GM18508 (cell line): Measurements from ENCODE around the gene SMIM5.

Experiments used
- ATAC-seq: cut with Tn5 transposase; IDR thresholded peaks from one replicate; pipeline ENCODE4 v1.9.1; 2021; ENCODE audit warnings: moderate number of reproducible peaks; ENCODE audit not compliant: insufficient read depth, unreplicated experiment

The SMIM5 gene

GRCh38 chr17:75662511-75662910, 29.3 kb downstream of the SMIM5 start:
- no peak for ATAC-seq

- ATAC-seq: peak; percentile 60
These were observed 30.9 kb downstream of the SMIM5 start for GRCh38 chr17:75664099-75664549.

- ATAC-seq: no peak
These were observed 32.7 kb downstream of the SMIM5 start for GRCh38 chr17:75665981-75666380.

- no peak for ATAC-seq
These were observed 33.9 kb downstream of the SMIM5 start, which contains the start of the genes RECQL5 and SAP30BP for GRCh38 chr17:75666959-75667790. RECQL5 (minus strand) TSS chr17:75667154; CDS start chr17:75666557, 597 bp downstream. SAP30BP (plus strand) TSS chr17:75667338; CDS start chr17:75667373, 35 bp downstream.

- ATAC-seq: no peak
These were observed 34.6 kb downstream of the SMIM5 start for GRCh38 chr17:75667825-75668224.

GRCh38 chr17:75668489-75668888, 35.3 kb downstream of the SMIM5 start:
- no peak for ATAC-seq

- no peak for ATAC-seq
These were observed 37.6 kb downstream of the SMIM5 start for GRCh38 chr17:75670868-75671267.

- no peak for ATAC-seq
These were observed 38.8 kb downstream of the SMIM5 start for GRCh38 chr17:75672011-75672410.

- no peak for ATAC-seq
These were observed 40.3 kb downstream of the SMIM5 start for GRCh38 chr17:75673487-75673886.

- no peak for ATAC-seq
These were observed 43.2 kb downstream of the SMIM5 start for GRCh38 chr17:75676461-75676860.

GRCh38 chr17:75679706-75680211, 46.5 kb downstream of the SMIM5 start:
- no peak for ATAC-seq

- ATAC-seq: no peak
These were observed 47.2 kb downstream of the SMIM5 start for GRCh38 chr17:75680431-75680830.

GRCh38 chr17:75681289-75681688, 48.1 kb downstream of the SMIM5 start:
- ATAC-seq: no peak

GRCh38 chr17:75683583-75683982, 50.3 kb downstream of the SMIM5 start:
- no peak for ATAC-seq

- ATAC-seq: no peak
These were observed 51.0 kb downstream of the SMIM5 start for GRCh38 chr17:75684249-75684648.

GRCh38 chr17:75684924-75685323, 51.7 kb downstream of the SMIM5 start:
- no peak for ATAC-seq

GRCh38 chr17:75685499-75685898, 52.3 kb downstream of the SMIM5 start:
- no peak for ATAC-seq

GRCh38 chr17:75688209-75688825, 55.1 kb downstream of the SMIM5 start:
- ATAC-seq: no peak

GRCh38 chr17:75689441-75689873, 56.2 kb downstream of the SMIM5 start:
- ATAC-seq: no peak
